Measurements from ENCODE around the gene BTG2.
A peak's percentile ranks its signal among the peaks of the same experiment; 100 is the strongest.

BTG2 gene

DNA sequence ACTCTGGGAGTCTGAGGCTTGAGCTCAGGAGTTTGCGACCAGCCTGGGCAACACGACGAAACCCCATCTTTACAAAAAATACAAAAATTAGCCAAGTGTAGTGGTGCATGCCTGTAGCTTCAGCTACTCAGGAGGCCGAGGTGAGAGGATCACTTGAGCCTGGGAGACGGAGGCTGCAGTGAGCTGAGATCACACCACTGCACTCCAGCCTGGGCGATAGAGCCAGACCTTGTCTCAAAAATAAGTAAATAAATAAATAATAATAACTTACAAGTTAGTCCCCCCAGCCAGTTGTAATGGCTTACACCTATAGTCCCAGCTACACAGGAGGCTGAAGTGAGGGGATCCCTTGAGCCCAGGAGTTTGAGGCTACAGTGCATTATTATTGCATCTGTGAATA lies 21.7 kb upstream of the BTG2 start:
- Histone ChIP-seq H3K9me3 (no peaks in the 10 kb centered on the region), H3K27me3 (no peaks in the 10 kb centered on the region), H3K4me3 (ENCODE audit: low read depth in 1 of 2, low read length in 1 of 2) (no peak overlapping the region), H3K36me3 (no peaks in the 10 kb centered on the region), H3K4me1 (ENCODE audit: control insufficient read depth in 1 of 2, insufficient read depth in 1 of 2, low read depth in 1 of 2, low read length in 1 of 2) (peaks cover 91 to 95% of the 10 kb centered on the region in 2 experiments), H3K27ac (peak overlapping the region; percentile 98)
- TF ChIP-seq, protein P1, sequence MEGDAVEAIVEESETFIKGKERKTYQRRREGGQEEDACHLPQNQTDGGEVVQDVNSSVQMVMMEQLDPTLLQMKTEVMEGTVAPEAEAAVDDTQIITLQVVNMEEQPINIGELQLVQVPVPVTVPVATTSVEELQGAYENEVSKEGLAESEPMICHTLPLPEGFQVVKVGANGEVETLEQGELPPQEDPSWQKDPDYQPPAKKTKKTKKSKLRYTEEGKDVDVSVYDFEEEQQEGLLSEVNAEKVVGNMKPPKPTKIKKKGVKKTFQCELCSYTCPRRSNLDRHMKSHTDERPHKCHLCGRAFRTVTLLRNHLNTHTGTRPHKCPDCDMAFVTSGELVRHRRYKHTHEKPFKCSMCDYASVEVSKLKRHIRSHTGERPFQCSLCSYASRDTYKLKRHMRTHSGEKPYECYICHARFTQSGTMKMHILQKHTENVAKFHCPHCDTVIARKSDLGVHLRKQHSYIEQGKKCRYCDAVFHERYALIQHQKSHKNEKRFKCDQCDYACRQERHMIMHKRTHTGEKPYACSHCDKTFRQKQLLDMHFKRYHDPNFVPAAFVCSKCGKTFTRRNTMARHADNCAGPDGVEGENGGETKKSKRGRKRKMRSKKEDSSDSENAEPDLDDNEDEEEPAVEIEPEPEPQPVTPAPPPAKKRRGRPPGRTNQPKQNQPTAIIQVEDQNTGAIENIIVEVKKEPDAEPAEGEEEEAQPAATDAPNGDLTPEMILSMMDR (IDR thresholded peaks at IDR 0.05), result no peak

DNA sequence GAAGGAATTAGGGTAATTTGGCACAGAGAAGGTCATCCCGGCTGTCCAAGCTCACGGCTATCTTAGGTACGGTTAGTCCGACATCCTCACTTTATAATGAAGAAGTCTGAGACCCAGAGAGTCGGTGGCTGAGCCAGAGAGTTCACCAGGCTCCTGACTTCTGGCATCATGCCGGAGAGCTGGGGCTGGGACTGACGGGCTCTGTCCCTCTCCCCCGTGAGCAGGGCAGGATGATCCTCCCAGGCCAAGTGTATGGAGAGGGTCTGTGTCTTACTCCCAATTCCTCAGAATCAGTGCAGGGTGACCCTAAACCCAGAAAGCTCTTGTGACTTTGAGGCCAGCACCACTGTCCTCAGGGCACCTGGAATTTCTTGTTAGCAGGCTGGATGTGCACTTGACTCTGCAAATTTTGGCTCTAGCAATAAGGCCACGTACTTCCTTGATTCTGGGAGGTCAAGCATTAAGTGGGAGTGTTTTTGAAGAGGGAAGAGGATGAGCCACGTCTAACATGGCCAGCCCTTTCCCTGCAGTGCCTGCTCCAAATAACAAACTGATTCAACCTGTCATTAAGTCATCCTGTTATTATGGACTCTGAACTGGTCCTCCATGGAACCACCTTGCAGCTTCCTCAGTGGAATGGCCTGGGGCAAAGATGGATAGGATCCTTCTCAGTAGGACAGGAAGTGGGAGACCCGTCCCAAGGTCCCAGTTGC lies 20.8 kb upstream of the BTG2 start:
- TF ChIP-seq, protein P1 (IDR thresholded peaks at IDR 0.05), result no peak
- no peaks in the 10 kb centered on the region for H3K27me3 ChIP-seq
- no peaks in the 10 kb centered on the region for H3K9me3 ChIP-seq
- peak overlapping the region; percentile 98 for H3K27ac ChIP-seq
- H3K4me1 ChIP-seq (ENCODE audit: control insufficient read depth in 1 of 2, insufficient read depth in 1 of 2, low read depth in 1 of 2, low read length in 1 of 2), result peaks cover 91 to 97% of the 10 kb centered on the region in 2 experiments
- H3K36me3 ChIP-seq, result no peaks in the 10 kb centered on the region
- peak overlapping the region in 1 of 2 experiments; percentile 13 for H3K4me3 ChIP-seq (ENCODE audit: low read depth in 1 of 2, low read length in 1 of 2)

DNA sequence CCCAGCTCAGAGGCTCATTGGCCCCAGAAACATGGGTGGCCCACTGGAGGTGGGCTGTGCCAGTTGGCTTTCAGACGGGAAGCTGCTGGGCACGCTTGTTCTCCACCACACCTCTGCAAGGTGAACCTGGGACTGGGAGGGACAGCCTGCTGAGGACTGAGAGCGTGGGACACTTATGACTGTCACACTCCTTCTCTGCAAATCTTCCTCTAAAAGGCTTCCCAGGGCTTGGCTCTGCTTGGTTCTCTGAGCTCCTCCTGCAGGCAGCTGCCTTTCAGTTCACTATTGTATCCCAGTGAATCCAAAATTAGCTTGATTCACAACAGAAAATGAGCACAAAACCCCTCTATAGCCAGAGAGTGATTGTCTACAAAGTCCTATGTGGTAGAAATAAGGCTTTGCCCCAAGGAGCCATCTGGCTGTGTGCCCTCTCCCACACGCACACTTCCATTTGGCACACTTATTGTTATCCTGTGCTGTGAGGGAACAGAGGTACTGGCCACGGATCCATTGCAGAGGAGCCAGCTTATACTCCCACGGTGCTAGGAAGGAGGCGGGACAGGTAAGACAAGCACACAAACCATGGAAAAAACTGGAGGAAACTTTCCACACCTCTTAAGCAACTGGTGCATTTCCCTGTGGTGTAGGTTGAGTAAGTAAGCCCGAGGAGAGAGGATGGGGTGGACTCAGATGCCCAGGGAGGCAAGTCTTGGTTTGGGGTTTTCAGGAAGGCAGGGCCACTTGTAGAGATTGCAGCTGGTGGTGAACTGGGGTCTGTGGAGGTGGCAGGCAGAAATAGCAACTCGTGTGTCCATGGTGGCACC lies 18.9 kb upstream of the BTG2 start:
- no peaks in the 10 kb centered on the region for H3K9me3 ChIP-seq
- H3K27me3 ChIP-seq, result no peaks in the 10 kb centered on the region
- peak overlapping the region; percentile 55 to 56 for H3K4me3 ChIP-seq (ENCODE audit: low read depth in 1 of 2, low read length in 1 of 2)
- peaks cover 97 to 98% of the 10 kb centered on the region in 2 experiments for H3K4me1 ChIP-seq (ENCODE audit: control insufficient read depth in 1 of 2, insufficient read depth in 1 of 2, low read depth in 1 of 2, low read length in 1 of 2)
- TF ChIP-seq, protein P1 (IDR thresholded peaks at IDR 0.05), result peak; percentile 14
- H3K36me3 ChIP-seq, result no peaks in the 10 kb centered on the region
- peak overlapping the region; percentile 98 for H3K27ac ChIP-seq

- Histone ChIP-seq H3K27me3 (no peaks in the 10 kb centered on the region), H3K27ac (peak overlapping the region; percentile 98), H3K4me1 (ENCODE audit: control insufficient read depth in 1 of 2, insufficient read depth in 1 of 2, low read depth in 1 of 2, low read length in 1 of 2) (peaks cover 96% of the 10 kb centered on the region in 2 experiments), H3K36me3 (no peaks in the 10 kb centered on the region), H3K9me3 (no peaks in the 10 kb centered on the region), H3K4me3 (ENCODE audit: low read depth in 1 of 2, low read length in 1 of 2) (peak overlapping the region; percentile 55 to 56)
- TF ChIP-seq, protein P1 (IDR thresholded peaks at IDR 0.05), result peak; percentile 68
Observed at GRCh38 chr1:203287109-203287893, 18.0 kb upstream of the BTG2 start.

DNA sequence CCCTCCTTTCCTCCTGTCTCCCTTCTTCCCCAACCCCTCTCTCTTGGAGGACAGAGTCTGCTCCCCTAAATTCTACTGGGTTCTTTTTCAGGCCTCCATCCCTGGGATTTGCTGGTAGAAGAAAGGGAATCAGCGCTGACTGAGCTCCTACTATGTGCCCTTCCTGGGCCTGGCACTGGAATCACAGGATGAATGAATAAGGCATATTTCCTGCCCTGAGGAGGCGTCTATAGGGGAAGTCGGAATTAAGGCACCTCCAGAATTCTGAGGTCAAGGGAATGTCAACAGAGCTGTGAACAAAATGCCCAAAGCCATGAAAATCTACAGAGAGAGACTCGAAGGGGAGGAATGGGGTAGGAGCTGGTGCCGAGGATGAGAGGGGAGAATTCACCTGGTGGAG lies 17.4 kb upstream of the BTG2 start:
- H3K27ac ChIP-seq, result peak overlapping the region; percentile 98
- H3K4me3 ChIP-seq (ENCODE audit: low read depth in 1 of 2, low read length in 1 of 2), result peak overlapping the region; percentile 38 to 56
- H3K4me1 ChIP-seq (ENCODE audit: control insufficient read depth in 1 of 2, insufficient read depth in 1 of 2, low read depth in 1 of 2, low read length in 1 of 2), result peaks cover 90% of the 10 kb centered on the region in 2 experiments
- TF ChIP-seq, protein P1 (IDR thresholded peaks at IDR 0.05), result no peak
- H3K9me3 ChIP-seq, result no peaks in the 10 kb centered on the region
- H3K27me3 ChIP-seq, result no peaks in the 10 kb centered on the region
- no peaks in the 10 kb centered on the region for H3K36me3 ChIP-seq

Data from neutrophil (primary cell).